HG03108 (cell line): ENCODE measurements around the gene CHCHD4.

Source experiments
- ATAC-seq: cut with Tn5 transposase; IDR thresholded peaks from one replicate; pipeline ENCODE4 v1.9.1; 2021; ENCODE audit warnings: moderate library complexity; ENCODE audit not compliant: unreplicated experiment

CHCHD4 gene

GRCh38 chr3:14138109-14138877, 13.6 kb upstream of the CHCHD4 start:
- no peak for ATAC-seq

- no peak for ATAC-seq
Measured at GRCh38 chr3:14137445-14137844, 12.8 kb upstream of the CHCHD4 start.

- no peak for ATAC-seq
Measured at GRCh38 chr3:14137004-14137403, 12.3 kb upstream of the CHCHD4 start.

- no peak for ATAC-seq
Measured at GRCh38 chr3:14135581-14135980, 10.9 kb upstream of the CHCHD4 start.

GRCh38 chr3:14134291-14134690, 9.6 kb upstream of the CHCHD4 start:
- ATAC-seq, result no peak

- ATAC-seq, result no peak
Measured at GRCh38 chr3:14133876-14134275, 9.2 kb upstream of the CHCHD4 start.

- no peak for ATAC-seq
Measured at GRCh38 chr3:14133188-14133800, 8.6 kb upstream of the CHCHD4 start.

- ATAC-seq, result no peak
Measured at GRCh38 chr3:14132689-14133088, 8.0 kb upstream of the CHCHD4 start.

GRCh38 chr3:14132120-14132519, 7.5 kb upstream of the CHCHD4 start:
- no peak for ATAC-seq

- no peak for ATAC-seq
Measured at GRCh38 chr3:14131134-14131533, 6.5 kb upstream of the CHCHD4 start.

- no peak for ATAC-seq
Measured at GRCh38 chr3:14130707-14131106, 6.0 kb upstream of the CHCHD4 start.

- ATAC-seq, result no peak
Measured at GRCh38 chr3:14130230-14130629, 5.6 kb upstream of the CHCHD4 start.

- no peak for ATAC-seq
Measured at GRCh38 chr3:14129296-14129695, 4.6 kb upstream of the CHCHD4 start.

- no peak for ATAC-seq
Measured at GRCh38 chr3:14128724-14129123, 4.1 kb upstream of the CHCHD4 start.

GRCh38 chr3:14127516-14128161, 3.0 kb upstream of the CHCHD4 start:
- ATAC-seq, result no peak

GRCh38 chr3:14126887-14127505, 2.3 kb upstream of the CHCHD4 start:
- no peak for ATAC-seq

GRCh38 chr3:14126017-14126886, 1.6 kb upstream of the CHCHD4 start:
- ATAC-seq, result no peak

- peak; percentile 18 for ATAC-seq
Measured at GRCh38 chr3:14125193-14126016, 735 bp upstream of the CHCHD4 start.

- ATAC-seq, result peak; percentile 54
Measured at GRCh38 chr3:14124223-14124614, 451 bp downstream of the CHCHD4 start.
